ENCODE measurements around the gene MIPEP.
"Not testable (repeated sequence)": the region's sequence is repeated elsewhere in the genome, so short reads cannot be mapped to it uniquely, and the experiment has no call there.

The MIPEP gene

GRCh38 chr13:23888658-23889614 lies at the start of gene MIPEP:
MIPEP (minus strand) TSS chr13:23889400; CDS start chr13:23889320, 80 bp downstream.
- peak; percentile 83 for DNase-seq (ENCODE audit: low read depth, low spot score)

- DNase-seq (ENCODE audit: low read depth, low spot score) = no peak
These were observed 45.3 kb upstream of the MIPEP start for GRCh38 chr13:23934520-23934919.

GRCh38 chr13:23928985-23929384 lies 39.8 kb upstream of the MIPEP start:
- DNase-seq (ENCODE audit: low read depth, low spot score) = no peak

DNA sequence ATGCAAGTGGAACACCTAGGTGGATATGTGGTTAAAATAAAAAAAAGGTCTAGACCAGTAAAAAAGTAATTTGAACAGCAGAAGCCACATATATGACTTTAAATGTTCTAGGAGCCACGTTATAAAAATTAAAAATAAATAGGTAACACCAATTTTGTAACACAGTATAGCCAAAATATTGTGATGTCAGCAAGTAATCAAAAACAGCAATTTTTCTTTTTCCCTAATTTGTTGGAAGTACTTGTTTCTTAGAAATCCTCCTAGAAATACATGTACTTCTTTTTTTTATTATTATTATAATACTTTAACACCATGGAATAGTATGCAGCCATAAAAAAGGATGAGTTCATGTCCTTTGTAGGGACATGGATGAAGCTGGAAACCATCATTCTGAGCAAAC lies 33.8 kb upstream of the MIPEP start:
- DNase-seq (ENCODE audit: low read depth, low spot score) = no peak

DNA sequence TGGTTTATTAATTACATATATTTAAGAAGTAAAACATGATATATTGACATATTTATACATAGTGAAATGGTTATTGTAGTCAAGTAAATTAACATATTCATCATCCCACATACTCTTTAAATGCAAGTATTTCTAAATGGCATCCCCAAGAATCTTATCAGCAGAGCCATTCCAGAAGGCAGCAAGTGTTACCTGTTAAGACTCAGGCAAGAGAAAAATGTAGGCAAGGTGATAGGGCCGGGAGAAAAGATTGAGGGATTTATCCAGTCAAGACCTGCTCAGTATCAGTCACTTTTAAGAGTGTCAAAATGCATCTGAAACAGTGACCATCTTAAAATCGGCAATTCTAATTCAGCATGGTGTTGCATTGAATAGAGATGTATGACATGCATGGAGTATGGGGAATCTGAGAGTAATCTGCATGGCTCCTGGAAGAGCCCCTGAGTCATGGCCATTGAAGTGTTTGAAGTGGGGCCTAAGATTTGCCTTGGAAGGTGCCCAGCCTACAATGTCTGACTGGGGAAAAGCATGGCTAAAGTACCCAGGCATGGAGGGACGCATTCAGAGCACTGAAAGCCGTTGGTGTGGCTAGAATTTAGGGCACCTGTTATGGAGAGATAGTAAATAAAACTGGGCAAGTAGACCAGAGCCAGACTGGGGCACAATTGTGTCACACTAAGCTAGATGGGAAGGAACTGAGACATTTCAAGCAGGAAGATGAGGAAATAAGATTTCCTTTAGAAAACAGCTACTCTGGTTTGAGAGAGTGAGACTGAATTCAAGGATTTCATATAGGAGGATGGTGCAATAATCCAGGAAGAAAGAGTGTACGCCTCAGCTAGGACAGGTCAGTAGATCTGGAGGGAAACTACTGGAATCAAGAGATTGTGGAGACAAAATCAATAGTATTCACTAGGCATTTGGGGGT lies 33.1 kb upstream of the MIPEP start:
- no peak for DNase-seq (ENCODE audit: low read depth, low spot score)

DNA sequence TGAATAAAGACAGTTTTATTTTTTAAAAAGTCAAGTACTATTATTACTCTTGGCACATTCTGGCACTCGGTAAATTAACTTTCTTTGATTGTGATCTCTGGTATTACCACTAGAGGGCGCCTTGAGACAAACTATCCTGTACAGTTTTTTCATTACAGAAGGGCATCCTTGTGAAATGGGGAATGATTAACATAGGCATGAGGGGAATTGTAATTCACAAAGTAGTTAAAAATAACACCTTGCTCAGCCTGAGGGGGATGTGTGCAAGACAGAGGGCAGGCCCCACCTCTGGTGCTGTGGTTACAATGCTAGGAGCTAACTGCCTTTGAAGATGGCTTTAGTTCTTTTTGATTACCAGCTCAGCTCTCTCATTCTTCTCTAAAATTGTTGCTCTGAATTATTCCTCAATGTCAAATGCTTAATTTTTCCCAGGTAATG lies 32.3 kb upstream of the MIPEP start:
- no peak for DNase-seq (ENCODE audit: low read depth, low spot score)

DNA sequence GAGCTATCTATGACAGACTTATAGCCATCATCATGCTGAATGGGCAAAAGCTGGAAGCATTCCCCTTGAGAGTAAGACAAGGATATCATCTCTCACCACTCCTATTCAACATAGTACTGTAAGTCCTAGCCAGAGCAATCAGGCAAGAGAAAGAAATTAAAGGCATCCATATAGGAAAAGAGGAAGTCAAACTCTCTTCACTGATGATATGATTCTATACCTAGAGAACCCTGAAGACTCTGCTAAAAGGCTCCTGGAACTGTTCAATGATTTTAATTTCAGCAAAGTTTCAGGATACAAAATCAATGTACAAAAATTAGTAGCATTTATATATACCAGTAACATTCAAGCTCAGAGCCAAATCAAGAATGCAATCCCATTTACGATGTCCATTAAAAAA lies 29.8 kb upstream of the MIPEP start:
- DNase-seq (ENCODE audit: low read depth, low spot score) = no peak

DNA sequence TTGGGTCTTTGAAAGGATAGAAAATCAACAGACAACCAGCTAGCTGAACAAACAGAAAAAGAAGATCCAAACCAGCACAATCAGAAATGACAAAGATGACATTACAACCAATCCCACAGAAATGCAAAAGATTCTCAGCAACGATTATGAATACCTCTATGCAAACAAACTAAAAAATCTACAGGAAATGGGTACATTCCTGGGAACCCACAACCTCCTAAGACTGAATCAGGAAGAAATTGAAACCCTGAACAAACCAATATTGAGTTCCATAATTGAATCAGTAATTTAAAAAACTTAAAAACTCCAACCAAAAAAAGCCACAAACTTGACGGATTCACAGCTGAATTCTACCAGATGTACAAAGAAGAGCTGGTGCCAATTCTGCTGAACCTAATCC lies 29.0 kb upstream of the MIPEP start:
- DNase-seq (ENCODE audit: low read depth, low spot score) = no peak

DNA sequence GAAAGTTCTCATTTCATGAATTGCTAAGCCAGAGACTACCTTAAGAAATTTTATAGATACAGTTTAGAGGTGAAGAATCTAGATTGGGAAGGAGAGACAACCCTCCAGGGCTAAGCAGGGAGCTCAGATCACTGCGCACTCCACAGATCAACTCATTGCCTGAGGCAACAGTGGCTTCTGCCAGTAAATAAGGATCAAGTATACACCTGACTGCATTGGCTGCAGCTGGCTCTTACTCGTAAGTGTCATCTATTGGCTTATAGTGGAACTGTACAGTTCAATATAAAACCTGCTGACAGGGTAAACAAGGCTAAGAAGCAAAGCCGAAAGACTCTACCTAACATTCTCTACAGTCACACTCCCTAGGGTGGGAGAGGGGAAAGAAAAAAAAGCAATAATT lies 26.1 kb upstream of the MIPEP start:
- DNase-seq (ENCODE audit: low read depth, low spot score) = no peak

GRCh38 chr13:23912469-23912868 lies 23.3 kb upstream of the MIPEP start:
- no peak for DNase-seq (ENCODE audit: low read depth, low spot score)

GRCh38 chr13:23909606-23910005 lies 20.4 kb upstream of the MIPEP start:
- DNase-seq (ENCODE audit: low read depth, low spot score) = no peak

DNA sequence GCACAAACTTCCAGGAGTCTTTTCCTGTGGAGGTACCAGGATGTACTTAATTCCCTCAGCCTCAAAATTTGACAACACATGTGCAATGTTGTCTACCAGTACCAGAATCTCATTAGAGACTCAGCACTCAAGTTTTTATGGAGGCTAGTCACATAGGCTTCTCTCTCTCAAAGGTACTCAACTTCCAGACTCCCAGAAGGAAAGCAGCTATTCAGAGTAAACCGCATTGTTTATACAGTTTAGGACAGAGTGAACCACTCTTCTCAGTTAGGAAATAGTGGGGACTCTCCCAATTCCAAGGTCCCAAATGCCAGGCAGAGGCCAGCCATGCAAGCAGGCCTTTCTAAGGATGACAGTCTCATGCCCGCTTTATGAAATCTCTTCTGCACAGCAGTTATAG lies 16.6 kb upstream of the MIPEP start:
- no peak for DNase-seq (ENCODE audit: low read depth, low spot score)

GRCh38 chr13:23903906-23904280 lies 14.7 kb upstream of the MIPEP start:
- DNase-seq (ENCODE audit: low read depth, low spot score) = no peak

- DNase-seq (ENCODE audit: low read depth, low spot score) = no peak
These were observed 14.0 kb upstream of the MIPEP start for GRCh38 chr13:23902975-23903905.

DNA sequence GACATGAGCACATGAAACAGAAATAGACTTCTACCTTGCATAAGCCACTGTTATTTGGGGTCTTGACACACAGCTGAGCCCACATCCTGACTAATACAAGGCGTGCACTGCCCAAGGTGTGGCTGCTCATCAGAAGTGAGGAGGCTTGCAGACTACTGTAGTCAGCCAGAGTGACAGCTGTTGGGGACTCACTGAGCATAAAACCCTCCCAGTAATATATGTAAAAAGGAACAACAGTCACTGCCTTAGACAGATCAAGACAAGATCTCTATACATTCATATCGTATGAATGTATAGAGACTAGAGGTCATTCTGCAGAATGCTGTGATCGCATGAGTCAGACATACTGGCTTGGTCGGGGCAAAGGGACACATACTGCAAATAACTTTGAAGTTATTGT lies 12.2 kb upstream of the MIPEP start:
- no peak for DNase-seq (ENCODE audit: low read depth, low spot score)

DNA sequence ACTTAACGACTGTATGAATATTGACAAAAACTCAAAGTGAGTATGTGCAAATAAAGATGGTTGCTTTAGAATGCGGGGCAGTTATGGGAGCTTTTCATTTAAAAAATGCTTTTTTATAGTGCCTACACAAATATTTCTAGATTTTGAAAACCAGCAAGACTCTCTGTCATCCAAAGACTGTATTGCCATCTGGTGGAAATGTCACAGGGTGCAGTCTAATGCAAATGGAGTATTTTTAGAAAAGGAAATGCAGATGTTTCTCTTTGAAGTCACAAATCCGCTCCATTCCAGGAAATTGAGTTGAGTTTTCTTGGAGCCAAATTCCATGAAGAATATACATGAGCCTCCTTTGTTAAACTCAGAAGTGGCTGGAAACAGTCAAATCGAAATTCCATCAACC lies 10.4 kb upstream of the MIPEP start:
- DNase-seq (ENCODE audit: low read depth, low spot score) = peak; percentile 15

GRCh38 chr13:23898101-23898500 lies 8.9 kb upstream of the MIPEP start:
- DNase-seq (ENCODE audit: low read depth, low spot score) = no peak

DNA sequence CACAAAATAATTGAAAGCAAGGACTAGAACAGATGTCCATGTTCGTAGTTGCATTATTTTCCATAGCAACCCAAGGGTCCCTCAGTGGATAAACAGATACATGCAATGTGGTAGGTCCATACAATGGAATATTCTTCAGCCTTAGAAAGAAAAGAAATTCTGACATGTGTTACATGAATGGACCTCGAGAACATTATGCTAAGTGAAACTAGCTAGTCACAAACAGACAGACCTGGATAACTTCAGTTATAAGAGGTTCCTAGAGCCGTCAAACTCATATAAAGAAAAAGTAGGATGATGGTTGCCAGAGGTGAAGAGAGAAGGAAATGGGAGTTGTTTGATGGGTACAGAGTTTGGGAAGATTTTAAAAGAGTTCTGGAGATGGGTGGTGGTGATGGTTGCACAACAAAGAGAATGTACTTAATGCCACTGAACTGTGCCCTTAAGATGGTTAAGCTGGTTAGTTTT lies 8.3 kb upstream of the MIPEP start, which contains the start of gene C1QTNF9B:
TSS of gene C1QTNF9B (minus strand) at position 51 of the 468 bp plus-strand sequence.
- not testable (repeated sequence) for DNase-seq (ENCODE audit: low read depth, low spot score)

DNA sequence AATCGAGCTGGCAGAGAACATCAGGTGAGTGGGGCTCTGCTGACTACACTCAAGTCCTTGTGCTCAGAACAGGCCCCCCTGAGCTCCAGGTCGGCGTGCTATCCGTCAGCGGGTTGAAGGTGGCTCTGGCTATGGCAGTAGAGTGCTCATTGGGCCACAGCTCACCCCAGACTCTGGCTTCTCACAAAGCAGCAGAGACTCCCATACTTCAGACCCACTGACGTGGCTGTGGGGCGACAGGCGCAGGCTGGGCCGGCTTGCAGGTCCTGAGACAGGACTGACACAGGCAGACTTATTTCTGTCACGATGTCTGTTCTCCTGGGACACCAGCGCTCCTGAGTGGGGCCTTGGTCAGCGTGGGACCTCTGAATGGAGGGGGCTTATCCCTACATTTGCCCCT lies 5.5 kb upstream of the MIPEP start:
- DNase-seq (ENCODE audit: low read depth, low spot score) = not testable (repeated sequence)

- not testable (repeated sequence) for DNase-seq (ENCODE audit: low read depth, low spot score)
These were observed 4.6 kb upstream of the MIPEP start for GRCh38 chr13:23893791-23894190.

Measured in activated naive CD8-positive, alpha-beta T cell treated with anti-CD3 and anti-CD28 coated beads, Interleukin-2, amount 50 U/mL, for 16 hours (primary cell).